ENCODE data around the gene ARL5C.
A peak's percentile ranks its signal among the peaks of the same experiment; 100 is the strongest.

The ARL5C gene

GRCh38 chr17:39166437-39167335 is 725 bp upstream of the ARL5C start:
- DNase-seq = no peak

DNA sequence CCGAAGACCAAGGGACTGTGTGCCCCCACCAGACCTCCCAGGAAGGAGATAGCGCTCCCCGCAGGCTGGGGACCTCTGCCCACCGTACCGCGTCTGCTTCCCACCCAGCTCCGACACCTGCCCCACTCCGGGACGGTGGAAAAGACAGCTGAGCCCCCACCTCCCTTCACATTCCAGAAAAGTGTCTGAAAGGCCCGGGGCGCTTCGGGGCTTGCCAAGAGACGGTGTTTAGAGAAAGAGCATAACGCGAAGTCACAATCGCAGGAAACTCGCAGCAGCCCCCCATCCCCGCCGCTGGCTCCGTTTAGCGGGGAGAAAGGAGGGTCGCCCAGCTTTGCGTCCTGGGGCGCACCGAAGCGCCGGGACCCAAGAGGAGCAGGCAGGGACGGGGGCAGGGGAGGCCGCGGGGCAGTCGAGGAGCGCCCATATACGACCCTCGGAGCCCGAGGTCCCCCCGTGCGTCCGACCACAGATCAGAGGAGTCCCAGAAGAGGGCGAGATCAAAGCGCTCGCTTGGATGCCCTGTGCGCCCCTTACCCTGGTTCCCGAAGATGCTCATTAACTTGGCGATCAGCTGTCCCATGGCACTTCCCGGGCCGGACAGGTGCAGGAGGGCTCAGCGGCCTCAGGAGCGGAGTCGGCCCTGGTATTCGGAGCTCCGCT is 652 bp downstream of the ARL5C start:
- DNase-seq = no peak

DNA sequence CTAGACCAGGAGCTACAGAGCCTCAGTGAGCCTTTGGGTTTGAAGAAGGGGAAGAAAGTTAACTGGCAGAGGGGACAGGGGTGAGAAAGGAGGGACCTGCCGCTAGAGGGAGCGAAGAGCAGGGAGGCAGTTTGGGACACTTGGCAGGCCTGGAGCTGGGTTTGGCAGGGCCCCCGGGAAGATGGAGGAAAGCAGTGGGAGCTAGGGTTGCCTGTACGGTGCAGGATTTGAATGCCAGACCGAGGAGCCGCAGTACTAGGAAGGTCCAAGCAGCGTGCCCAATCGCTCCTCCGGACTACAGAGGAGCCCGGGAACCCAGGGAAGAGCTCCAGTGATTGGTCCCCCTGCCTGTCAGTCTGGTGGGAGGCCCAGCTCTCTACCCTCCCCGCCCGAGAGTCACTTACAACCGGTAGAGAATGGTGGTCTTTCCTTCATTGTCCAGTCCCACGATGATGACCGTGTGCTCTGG is 1.3 kb downstream of the ARL5C start:
- peak; percentile 88 for DNase-seq

- DNase-seq = no peak
Observed at GRCh38 chr17:39161962-39162361, 4.0 kb downstream of the ARL5C start.

DNA sequence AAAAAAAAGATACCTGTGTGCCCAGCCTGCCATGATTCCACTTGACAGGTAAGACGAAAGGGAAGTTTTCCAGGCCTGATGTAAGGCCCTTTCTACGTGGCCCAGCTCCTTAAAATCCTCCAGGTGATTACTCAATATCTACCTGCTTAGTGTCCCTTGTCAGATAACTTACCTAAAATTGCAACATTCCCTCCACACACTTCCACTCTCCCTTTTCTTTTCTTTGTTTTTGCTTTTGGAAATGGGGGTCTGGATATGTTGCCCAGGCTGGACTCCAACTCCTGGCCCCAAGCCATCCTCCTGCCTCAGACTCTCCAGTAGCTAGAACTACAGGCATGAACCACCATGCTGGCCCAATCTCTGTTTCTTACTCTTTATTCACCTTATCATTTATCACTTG is 7.3 kb downstream of the ARL5C start:
- DNase-seq = no peak

DNA sequence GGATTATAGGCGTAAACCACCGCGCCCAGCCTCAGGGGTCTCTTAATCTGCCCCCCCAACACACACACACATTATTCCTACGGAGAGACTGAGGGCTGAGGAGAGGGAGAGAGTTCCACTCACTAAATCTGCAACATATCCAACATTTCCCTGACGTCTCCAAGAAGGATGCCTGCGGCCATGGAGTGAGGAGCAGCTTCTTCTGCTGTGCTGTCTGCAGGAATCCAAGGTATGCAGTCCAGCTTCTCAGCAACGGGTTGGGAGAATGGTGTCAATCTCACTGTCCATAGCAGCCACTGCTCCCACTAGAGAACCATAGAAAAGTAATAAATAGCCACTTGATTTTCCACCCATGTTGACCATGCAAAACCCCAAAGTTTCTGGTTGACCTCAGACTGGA is 9.5 kb downstream of the ARL5C start:
- DNase-seq = no peak

- DNase-seq = no peak
Observed at GRCh38 chr17:39155654-39156053, 10.3 kb downstream of the ARL5C start.

DNA sequence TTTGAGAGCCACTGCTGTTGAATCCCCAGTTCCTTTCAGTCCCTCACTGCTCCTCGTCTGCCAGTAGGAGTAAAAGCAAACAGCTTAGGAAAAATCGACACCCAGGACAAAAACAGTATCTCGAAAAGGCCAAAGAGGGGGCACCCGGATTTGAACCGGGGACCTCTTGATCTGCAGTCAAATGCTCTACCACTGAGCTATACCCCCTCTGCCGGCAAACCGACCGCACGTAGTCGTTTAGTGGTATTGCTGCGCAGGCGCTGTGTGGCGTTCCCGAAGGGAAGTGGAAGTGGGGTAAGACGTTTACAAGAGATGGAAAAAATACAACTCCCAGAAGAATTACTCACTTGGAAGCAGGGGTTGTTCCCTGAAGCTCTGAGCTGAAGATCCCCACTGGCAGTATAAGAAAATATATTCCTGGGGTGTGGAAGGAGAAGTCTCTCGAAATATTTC is 12.3 kb downstream of the ARL5C start:
- DNase-seq = peak; percentile 76

- no peak for DNase-seq
Observed at GRCh38 chr17:39151943-39152818, 13.8 kb downstream of the ARL5C start.

DNA sequence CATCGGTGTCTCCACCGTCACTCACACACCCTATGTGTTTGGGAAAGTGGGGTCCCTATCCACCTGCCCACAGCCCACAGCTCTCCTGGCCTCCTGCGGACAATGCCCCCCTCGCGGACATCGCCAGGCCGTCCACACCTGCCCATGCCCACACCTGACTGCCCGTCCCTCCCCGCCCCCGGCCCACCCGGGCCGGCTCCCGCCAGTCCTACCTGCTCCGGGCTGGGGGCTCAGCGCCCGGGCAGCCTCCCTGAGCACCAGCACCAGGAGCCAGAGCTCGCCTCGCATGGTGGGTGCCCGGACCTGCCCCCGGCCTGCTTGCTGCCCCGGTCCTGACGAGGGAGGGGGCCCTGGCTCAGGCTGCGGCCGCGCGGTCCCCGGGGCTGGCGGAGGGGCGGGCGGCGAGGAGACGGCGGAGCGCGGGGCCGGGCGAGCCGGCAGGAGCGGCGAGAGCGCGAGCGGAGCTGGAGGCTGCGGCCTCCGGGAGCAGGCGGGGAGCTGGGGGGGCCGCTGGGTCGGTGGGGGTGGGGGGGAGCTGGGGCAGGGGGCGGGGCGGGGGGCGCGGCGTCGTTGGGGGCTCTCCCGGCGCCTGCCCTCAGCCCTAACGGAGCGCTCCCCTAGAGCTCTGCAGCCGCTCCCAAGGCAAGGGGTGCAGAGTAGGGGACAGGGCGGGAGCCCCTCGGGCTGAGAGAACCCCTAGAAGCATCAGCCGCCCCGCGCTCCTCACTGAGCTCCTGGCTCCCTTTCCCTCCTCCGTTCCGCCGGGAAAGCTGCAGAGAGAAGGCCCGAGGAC is 14.6 kb downstream of the ARL5C start, which contains the start of gene PLXDC1:
Gene PLXDC1, minus strand, starts transcription at position 488 of the 793 bp plus-strand sequence. Its CDS starts 200 bp downstream, at position 288.
- no peak for DNase-seq

DNA sequence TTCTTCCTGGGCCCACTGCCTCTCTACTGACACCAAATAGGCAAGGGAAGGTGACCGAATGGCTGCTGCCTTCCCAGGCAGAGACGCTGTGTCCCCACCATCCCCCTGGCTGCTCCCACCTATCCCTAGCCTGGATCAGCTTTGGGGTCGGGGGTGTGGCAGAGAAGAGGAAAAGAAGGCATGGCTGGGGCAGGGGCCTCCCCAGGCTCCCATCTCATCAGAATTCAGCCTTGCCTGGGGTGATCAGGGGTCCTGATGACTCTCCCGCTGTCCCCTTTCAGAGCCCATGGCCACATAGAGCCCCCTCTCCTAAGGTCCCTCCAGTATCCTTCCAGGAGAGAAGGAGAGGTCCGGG is 15.2 kb downstream of the ARL5C start:
- no peak for DNase-seq

DNA sequence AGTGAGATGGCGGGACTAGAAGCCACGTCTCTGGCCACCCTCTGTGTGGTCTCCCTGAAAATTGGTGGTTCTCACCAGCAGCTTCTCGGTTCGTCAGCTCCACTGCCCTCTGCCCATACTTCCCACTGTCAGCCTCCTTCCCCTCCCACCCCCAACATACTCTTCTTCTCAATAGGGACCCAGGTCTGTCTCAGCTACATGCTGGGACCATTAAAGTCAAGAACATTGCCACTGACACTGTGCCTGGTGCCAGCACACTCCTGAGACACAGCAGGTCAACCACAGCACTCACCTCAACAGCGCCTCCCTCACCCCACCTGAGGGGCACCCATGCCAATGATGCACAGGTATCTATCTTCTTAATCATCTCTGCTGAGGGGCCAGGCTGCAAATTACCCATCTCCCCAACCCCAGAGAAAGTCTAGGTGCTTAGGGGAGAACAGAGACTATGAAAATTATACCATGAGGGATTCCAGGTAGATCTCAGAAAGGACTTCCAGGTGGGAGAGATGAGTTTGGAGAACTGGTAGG is 15.8 kb downstream of the ARL5C start:
- DNase-seq = no peak

DNA sequence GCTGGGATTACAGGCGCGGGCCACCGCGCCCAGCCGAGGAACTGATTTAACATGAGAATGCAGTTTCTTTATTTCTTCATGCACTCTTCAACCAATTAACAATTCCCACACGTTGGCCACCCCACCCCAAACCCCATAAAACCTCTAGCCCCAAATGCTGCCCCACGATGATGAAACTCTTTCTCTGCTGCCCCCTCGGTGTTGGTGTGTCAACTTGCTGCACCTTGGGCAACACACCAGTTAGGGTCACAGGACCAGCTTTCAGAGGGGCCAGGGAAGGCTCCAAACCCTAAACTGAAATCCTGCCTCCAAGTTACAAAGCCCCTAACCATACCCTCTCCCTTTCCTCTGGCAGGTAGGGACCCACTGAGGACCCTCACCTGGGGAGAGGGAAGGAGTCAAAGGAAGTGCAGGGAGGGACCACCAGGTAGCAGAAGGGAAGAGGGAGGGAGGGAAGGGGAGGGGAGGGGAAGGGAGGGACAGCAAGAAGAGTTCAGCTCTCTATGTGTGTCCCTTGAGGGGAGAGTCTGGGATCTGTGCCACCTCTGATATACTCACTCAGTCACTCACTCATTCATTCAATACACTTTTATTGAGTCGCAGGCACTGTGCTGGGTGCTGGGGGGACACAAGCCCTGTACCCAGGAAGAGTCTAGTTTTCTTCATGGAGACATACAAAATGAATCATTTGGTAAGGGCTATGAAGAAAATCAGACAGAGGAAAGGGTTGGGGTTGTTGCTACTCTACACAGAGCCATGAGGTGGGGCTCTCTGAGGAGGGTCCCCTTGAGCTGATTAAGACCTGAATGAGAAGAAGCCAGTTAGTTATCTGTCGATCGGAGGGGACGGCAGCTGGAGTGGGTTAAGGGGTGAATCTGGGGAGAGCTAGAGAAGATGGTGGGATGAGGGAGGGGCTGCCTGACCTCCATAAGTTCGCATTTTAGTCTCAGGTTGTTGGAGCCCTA is 18.5 kb downstream of the ARL5C start:
- no peak for DNase-seq

DNA sequence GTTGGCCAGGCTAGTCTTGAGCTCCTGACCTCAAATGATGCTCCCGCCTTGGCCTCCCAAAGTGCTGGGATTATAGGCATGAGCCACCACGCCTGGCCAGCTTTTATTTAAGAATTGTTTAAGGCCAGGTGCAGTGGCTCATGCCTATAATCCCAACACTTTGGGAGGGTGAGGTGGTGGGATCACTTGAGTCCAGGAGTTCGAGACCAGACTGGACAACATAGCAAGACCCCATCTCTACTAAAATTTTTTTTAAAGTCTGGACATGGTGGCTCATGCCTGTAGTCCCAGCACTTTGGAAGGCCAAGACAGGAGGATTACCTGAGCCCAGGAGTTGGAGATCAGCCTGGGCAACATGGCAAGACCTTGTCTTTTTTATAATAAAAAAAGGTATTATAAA is 19.7 kb downstream of the ARL5C start:
- no peak for DNase-seq

- DNase-seq = no peak
Observed at GRCh38 chr17:39145143-39145542, 20.8 kb downstream of the ARL5C start.

DNA sequence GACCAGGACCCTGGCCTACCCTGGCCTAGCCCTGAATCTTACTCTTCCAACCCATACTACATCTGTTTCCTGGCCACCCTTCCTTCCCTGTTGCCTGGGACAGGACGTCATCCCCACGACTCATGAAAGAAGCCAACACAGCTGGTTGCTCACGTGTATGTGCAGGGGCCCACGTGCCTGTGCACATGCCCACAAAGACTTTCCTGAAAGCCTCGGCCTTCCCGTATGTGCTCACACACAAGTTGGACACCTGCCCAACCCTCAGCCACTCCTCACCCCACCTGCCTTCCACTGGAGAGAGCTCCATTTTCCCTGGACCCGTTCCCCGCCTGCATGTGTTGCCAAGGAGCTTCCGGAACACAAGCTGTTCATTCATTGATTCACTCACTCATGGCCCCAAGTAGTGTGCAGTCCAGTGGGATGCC is 21.5 kb downstream of the ARL5C start:
- DNase-seq = no peak

- DNase-seq = no peak
Observed at GRCh38 chr17:39143552-39144093, 22.3 kb downstream of the ARL5C start.

- DNase-seq = no peak
Observed at GRCh38 chr17:39141915-39142664, 23.9 kb downstream of the ARL5C start.

GRCh38 chr17:39141294-39141693 is 24.7 kb downstream of the ARL5C start:
- no peak for DNase-seq

GRCh38 chr17:39139561-39139960 is 26.4 kb downstream of the ARL5C start:
- no peak for DNase-seq
